Stimulated activated CD4-positive, alpha-beta T cell treated with anti-CD3 and anti-CD28 coated beads, TNF-alpha, amount 100 ng/mL, for 1 hour (primary cell): ENCODE data around the gene AANAT.
A peak's percentile ranks its signal among the peaks of the same experiment; 100 is the strongest.
"Not testable (repeated sequence)": the region's sequence is repeated elsewhere in the genome, so short reads cannot be mapped to it uniquely, and the experiment has no call there.

Source experiments
- DNase-seq, 3 donors: peaks; one replicate each; pipeline ENCODE4 v3.0.0-alpha.2; 2020; ENCODE audit warnings: low read depth in 3 of 3, low spot score in 1 of 3

AANAT gene

GRCh38 chr17:76502341-76503211 is 35.2 kb downstream of the AANAT start:
- no peak for DNase-seq

GRCh38 chr17:76504117-76504516 is 36.7 kb downstream of the AANAT start:
- no peak for DNase-seq

GRCh38 chr17:76506408-76507345 is 39.3 kb downstream of the AANAT start:
- peak; percentile 67 to 86 (median 86) for DNase-seq

GRCh38 chr17:76508472-76509063 is 41.2 kb downstream of the AANAT start:
- DNase-seq: not testable (repeated sequence)

GRCh38 chr17:76510831-76511244 is 43.4 kb downstream of the AANAT start:
- DNase-seq: no peak

- no peak for DNase-seq
These were observed 44.4 kb downstream of the AANAT start for GRCh38 chr17:76511668-76512365.

- DNase-seq: no peak
These were observed 45.2 kb downstream of the AANAT start for GRCh38 chr17:76512366-76513305.

- no peak for DNase-seq
These were observed 45.9 kb downstream of the AANAT start for GRCh38 chr17:76513306-76513692.

GRCh38 chr17:76514355-76514754 is 47.0 kb downstream of the AANAT start:
- DNase-seq: not testable (repeated sequence)

GRCh38 chr17:76515274-76515949 is 48.0 kb downstream of the AANAT start:
- peak; percentile 36 to 65 (median 59) for DNase-seq

- DNase-seq: no peak
These were observed 50.2 kb downstream of the AANAT start for GRCh38 chr17:76517638-76518038.

GRCh38 chr17:76519048-76519966 is 51.9 kb downstream of the AANAT start:
- DNase-seq: no peak
